Measurements from ENCODE around the gene MRPS17. TPM values are rescaled to one million over a fixed set of nuclear protein-coding genes. Genes with fewer than 3 reads are reported as not detected.

Gene MRPS17
- total and polyA plus RNA-seq, 2 donors (not counting 3 experiments of a cell fraction or from before 2014, with no cell fraction given): 11.8 to 19.5 TPM

GRCh38 chr7:55964261-55965099 lies 12.8 kb downstream of the MRPS17 start, which contains the start of gene NIPSNAP2:
Gene NIPSNAP2, plus strand, starts transcription at chr7:55964585. Its CDS starts 25 bp downstream, at chr7:55964610.
- intact Hi-C loops (cut with micrococcal nuclease) (loop anchor here (1.0 to 10.0 kb wide), 7 partner anchors 77 to 390 kb away; partner anchors contain the start of genes CCT6A, CHCHD2, PSPH and VOPP1), dilution Hi-C loops (cut with MboI; ENCODE audit: extremely low pct_ligation_motif_present, low sequenced_read_pairs) (no loop called here)
- BruUV-seq (replicated peaks): no TSS peak
- peak within 1 kb of the TSS; percentile 68 to 80 (median 77) for H3K4me3 ChIP-seq (replicated peaks in 1 of 3; ENCODE audit: insufficient read depth in 1 of 3, low read depth in 1 of 3, low read length in 3 of 3)
- peaks cover 0 to 3% of the 10 kb centered on the region in 2 experiments for H3K36me3 ChIP-seq (ENCODE audit: control insufficient read depth in 2 of 2, extremely low read depth in 1 of 2, insufficient read depth in 2 of 2, low read length in 2 of 2)
- peak within 1 kb of the TSS; percentile 66 for H3K4me2 ChIP-seq (ENCODE audit: insufficient read depth, low read length)
- no peaks in the 10 kb centered on the region for H3K9me3 ChIP-seq (replicated peaks; ENCODE audit: control insufficient read depth, insufficient read depth, low read length)
- CTCF ChIA-PET: interaction anchor here (0.6 to 3.2 kb wide), 16 partner anchors 14 to 1205 kb away, joined by 3 to 52 read pairs (median 4); partner anchors contain the start of genes CCT6A, PHKG1, PSPH and SEC61G
- no peaks in the 10 kb centered on the region for H3K9me1 ChIP-seq (replicated peaks; ENCODE audit: control insufficient read depth, extremely low read depth, insufficient read depth, low read length)
- peak; percentile 63 for FAIRE-seq
- no peaks in the 10 kb centered on the region for H3K4me1 ChIP-seq (ENCODE audit: control insufficient read depth, extremely low read depth, insufficient read depth, low read length)
- peak; percentile 56 for DNase-seq (ENCODE audit: low read depth, low spot score)
- no peaks in the 10 kb centered on the region for H4K20me1 ChIP-seq (replicated peaks; ENCODE audit: control insufficient read depth, extremely low read depth, insufficient read depth, low read length)
- POLR2A ChIA-PET: interaction anchor here (0.6 to 1.2 kb wide), 4 partner anchors 11 to 128 kb away, joined by 3 read pairs; partner anchors contain the start of genes CCT6A, PHKG1 and PSPH
- peak within 1 kb of the TSS; percentile 64 for H3K27ac ChIP-seq (ENCODE audit: insufficient read depth, low read depth, low read length)
- TF ChIP-seq CTCF (IDR thresholded peaks at IDR 0.05; ENCODE audit: extremely low read depth in 1 of 2, insufficient read depth in 1 of 2, low read depth in 1 of 2, low read length in 2 of 2): peak; percentile 19 to 58
- no peak for TF ChIP-seq GATA2 (IDR thresholded peaks at IDR 0.05; ENCODE audit: insufficient read depth, insufficient read length, low read depth, low read length)
- no peak for TF ChIP-seq MYC (IDR thresholded peaks at IDR 0.05; ENCODE audit: low read depth, low read length)
- TF ChIP-seq EZH2 (IDR thresholded peaks at IDR 0.05; ENCODE audit: borderline replicate concordance, low read depth, low read length, severe bottlenecking): no peak
- TF ChIP-seq POLR2A (IDR thresholded peaks at IDR 0.05; ENCODE audit: low read depth, low read length): peak; percentile 78
- no peak for TF ChIP-seq MAX (IDR thresholded peaks at IDR 0.05; ENCODE audit: insufficient read depth, insufficient read length)
- TF ChIP-seq POLR2AphosphoS5 (IDR thresholded peaks at IDR 0.05; ENCODE audit: insufficient read depth, low read depth, low read length): peak; percentile 69
- TF ChIP-seq JUN (IDR thresholded peaks at IDR 0.05; ENCODE audit: borderline replicate concordance, insufficient read depth, insufficient read length, low read depth): no peak
- peak; percentile 3 for TF ChIP-seq FOS (IDR thresholded peaks at IDR 0.05; ENCODE audit: borderline replicate concordance, insufficient read depth, low read length)
- peak within 1 kb of the TSS; percentile 89 for H3K9ac ChIP-seq (replicated peaks; ENCODE audit: extremely low read depth, insufficient read depth, low read length)
- H3K79me2 ChIP-seq (ENCODE audit: control insufficient read depth, insufficient read depth, low read length): peaks cover 13% of the 10 kb centered on the region
- H2AFZ ChIP-seq (ENCODE audit: low read depth, low read length): peak within 1 kb of the TSS; percentile 95
- H3K27me3 ChIP-seq (ENCODE audit: control insufficient read depth in 2 of 2, insufficient read depth in 2 of 2, low read length in 2 of 2): no peaks in the 10 kb centered on the region
